KOPT-K1 (cell line): ENCODE results near the gene STRN3.
"Not testable (repeated sequence)": the region's sequence is repeated elsewhere in the genome, so short reads cannot be mapped to it uniquely, and the experiment has no call there.

ENCODE experiments used
- H3K27ac ChIP-seq: fragments of 200-600 bp; sonication (generic); 2 replicates; pipeline ENCODE4 v1.5.1; 2016; ENCODE audit warnings: antibody characterized with exemption, mild to moderate bottlenecking, low read depth, low read length; ENCODE audit not compliant: poor library complexity, severe bottlenecking
- H3K36me3 ChIP-seq: fragments of 200-600 bp; sonication (generic); 2 replicates; pipeline ENCODE4 v1.5.1; 2017; ENCODE audit warnings: antibody characterized with exemption, mild to moderate bottlenecking, low read length, moderate library complexity; ENCODE audit not compliant: insufficient read depth
- H3K9me3 ChIP-seq: fragments of 200-600 bp; sonication (generic); 2 replicates; pipeline ENCODE4 v1.5.1; 2017; ENCODE audit warnings: antibody characterized with exemption, low read length, mild to moderate bottlenecking; ENCODE audit not compliant: insufficient read depth, poor library complexity, severe bottlenecking

The STRN3 gene

GRCh38 chr14:30972882-30973582, 53.1 kb downstream of the STRN3 start:
- Histone ChIP-seq H3K27ac (no peak overlapping the region), H3K9me3 (peaks cover 31% of the 10 kb centered on the region)

DNA sequence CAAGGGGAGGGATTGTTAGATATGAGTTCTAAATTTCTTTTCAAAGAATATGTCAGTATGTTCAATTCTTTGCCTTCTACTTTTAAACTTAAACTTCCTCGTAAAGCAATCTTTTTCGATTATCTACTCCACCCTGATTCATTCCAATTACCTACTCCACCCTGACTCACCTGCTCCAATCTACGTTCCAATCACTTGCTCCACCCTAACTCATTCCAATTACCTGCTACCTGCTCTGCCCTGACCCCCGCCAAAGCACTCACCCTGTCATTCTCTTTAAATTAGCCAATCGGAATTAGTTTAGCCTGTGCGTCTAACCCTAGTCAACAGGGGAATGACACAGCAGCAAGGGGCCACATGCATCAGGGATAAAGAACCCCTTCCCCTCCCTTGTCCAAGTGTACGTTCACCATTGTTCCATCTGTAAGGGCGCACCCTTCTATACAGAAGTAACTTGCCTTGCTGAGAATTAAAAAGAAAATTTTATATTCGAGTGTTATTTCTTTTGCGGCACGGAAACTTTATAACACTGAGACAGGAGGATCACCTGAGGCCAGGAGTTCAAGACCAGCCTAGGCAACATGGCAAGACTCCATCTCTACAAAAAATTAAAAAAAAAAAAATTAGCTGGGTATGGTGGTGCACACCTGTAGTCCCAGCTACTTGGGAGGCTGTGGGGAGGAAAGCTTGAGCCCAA, 54.0 kb downstream of the STRN3 start:
- not testable (repeated sequence) for H3K27ac ChIP-seq, H3K36me3 ChIP-seq

More at GRCh38 chr14:30972882-30973582, 53.1 kb downstream of the STRN3 start:
- H3K36me3 ChIP-seq, result no peaks in the 10 kb centered on the region

DNA sequence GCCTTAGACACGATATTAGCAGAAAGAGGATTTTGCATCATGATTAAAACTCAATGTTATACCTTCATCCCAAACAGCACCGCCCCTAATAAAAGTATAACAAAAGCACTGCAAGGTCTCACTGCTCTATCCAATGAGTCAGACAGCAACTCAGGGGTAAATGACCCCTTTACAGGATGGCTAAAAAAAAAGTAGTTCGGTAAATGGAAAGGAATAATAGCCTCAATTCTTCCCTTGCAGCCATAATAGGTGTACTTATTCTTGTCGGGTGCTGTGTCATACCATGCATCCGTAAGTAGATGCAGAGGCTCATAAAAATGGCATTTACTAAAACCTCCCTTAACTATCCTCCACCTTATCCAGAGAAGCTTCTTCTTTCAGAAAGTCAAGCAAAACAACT, 54.6 kb downstream of the STRN3 start:
- Histone ChIP-seq H3K27ac (no peak overlapping the region), H3K9me3 (peaks cover 45% of the 10 kb centered on the region), H3K36me3 (peaks cover 2% of the 10 kb centered on the region)

More for the DNA sequence above, 54.0 kb downstream of the STRN3 start:
- peaks cover 39% of the 10 kb centered on the region for H3K9me3 ChIP-seq

GRCh38 chr14:30969796-30970195, 56.4 kb downstream of the STRN3 start:
- H3K9me3 ChIP-seq, result peaks cover 63% of the 10 kb centered on the region
- H3K36me3 ChIP-seq, result peaks cover 20% of the 10 kb centered on the region
- not testable (repeated sequence) for H3K27ac ChIP-seq

- Histone ChIP-seq H3K36me3 (peaks cover 33% of the 10 kb centered on the region), H3K9me3 (peaks cover 76% of the 10 kb centered on the region)
- not testable (repeated sequence) for H3K27ac ChIP-seq
These were observed 58.6 kb downstream of the STRN3 start for GRCh38 chr14:30967364-30968098.

DNA sequence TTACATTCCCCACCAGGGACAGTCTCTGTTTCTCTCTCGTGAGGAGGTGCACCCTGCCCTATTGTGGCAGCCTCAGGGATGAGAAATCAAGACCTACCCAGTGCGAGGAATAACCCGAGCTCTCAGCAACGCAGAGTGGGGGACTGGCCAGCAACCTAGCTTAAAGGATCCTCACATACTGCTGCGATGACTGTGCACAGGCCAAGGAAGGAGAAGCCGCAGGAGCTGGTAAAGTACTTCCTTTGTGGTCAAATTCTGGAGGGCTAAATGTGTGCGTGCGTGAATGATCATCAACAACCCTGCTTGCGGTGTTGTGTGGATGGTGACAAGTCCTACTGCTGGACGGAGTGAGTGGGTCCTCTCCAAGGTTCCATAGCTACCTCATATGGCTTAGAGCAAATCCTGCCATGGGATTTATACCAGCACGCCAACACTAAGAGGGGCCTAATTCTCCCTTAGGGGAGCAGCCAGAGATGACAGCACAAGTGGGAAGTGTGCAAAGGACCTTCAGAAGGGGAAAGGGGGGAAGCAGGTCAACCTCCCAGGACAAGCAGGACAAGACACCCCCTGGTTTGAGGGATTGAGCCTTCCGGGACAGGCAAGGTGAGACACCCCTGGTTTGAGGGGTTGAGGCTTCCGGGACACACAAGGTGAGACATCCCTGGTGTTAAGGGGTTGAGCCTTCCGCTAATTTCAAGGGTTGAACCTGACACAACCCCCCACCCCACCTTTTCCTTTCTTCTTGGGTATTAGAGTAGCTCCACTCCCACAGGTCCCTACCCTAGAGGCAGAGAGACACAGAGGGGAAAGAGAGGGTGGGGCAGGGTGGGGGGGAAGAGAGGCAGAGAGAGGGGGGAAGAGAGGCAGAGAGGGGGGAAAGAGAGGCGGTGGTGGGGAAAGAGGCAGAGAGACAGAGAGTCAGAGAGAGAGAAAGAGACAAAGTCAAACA, 59.5 kb downstream of the STRN3 start:
- Histone ChIP-seq H3K27ac (no peak overlapping the region), H3K36me3 (peaks cover 33% of the 10 kb centered on the region), H3K9me3 (peaks cover 72% of the 10 kb centered on the region)

- H3K27ac ChIP-seq, result not testable (repeated sequence)
- H3K9me3 ChIP-seq, result peaks cover 64% of the 10 kb centered on the region
- peaks cover 33% of the 10 kb centered on the region for H3K36me3 ChIP-seq
These were observed 60.3 kb downstream of the STRN3 start for GRCh38 chr14:30965861-30966260.

- peaks cover 33% of the 10 kb centered on the region for H3K36me3 ChIP-seq
- H3K9me3 ChIP-seq, result peaks cover 40% of the 10 kb centered on the region
- not testable (repeated sequence) for H3K27ac ChIP-seq
These were observed 63.6 kb downstream of the STRN3 start for GRCh38 chr14:30962537-30962936.

DNA sequence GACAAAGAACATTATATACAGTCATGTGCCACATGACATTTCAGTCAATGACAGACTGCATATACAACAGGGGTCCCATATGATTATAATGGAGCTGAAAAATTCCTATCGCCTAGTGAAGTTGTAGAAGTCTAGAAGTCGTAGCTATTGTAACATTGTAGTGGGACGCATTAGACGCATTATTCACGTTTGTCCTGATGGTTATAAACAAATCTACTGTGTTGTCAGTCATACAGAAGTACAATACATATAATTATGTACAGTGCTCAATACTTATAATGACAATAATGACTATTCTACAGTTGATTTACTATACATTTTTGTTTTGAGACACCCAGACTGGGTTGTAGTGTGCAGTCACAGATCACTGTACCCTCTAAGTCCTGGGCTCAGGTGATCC, 64.8 kb downstream of the STRN3 start:
- Histone ChIP-seq H3K9me3 (peaks cover 28% of the 10 kb centered on the region), H3K27ac (no peak overlapping the region), H3K36me3 (peaks cover 28% of the 10 kb centered on the region)

- Histone ChIP-seq H3K27ac (no peak overlapping the region), H3K36me3 (peaks cover 28% of the 10 kb centered on the region), H3K9me3 (peaks cover 17% of the 10 kb centered on the region)
These were observed 66.0 kb downstream of the STRN3 start for GRCh38 chr14:30960216-30960615.

DNA sequence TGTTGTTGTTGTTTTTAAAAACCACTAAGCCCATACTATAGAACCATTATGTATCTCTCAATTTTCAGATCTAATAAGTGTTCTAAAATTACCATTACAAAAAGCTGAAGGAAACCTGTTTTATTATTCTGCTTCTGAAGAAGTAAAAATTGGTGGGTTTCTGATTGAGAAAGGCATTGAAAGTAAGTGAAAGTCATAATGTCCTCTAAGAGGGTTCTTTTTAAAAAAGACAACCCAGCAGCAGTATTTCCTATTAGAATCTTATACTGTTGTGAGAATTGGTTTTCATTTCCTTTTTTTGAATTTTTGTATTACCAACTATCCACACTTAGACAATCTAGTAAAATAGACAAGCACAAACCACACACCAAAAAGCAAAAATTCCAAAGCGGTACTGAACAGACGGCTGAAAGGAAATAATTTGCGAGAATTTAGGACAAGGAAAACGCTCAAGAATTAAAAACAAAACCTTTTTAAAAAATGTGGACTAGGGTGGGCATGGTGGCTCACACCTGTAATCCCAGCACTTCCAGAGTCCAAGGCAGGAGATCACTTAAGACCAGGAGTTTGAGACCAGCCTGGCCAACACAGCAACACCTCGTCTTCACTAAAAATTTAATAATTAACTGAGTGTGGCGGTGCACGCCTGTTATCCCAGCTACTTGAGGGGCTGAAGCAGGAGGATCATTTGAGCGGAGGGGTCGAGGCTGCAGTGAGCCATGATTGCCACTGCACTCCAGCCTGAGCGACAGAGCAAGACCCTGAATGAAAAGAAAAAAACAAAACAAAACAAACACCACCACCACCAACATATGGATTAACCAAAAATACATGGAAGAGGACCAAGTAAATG, 67.4 kb downstream of the STRN3 start:
- Histone ChIP-seq H3K36me3 (peaks cover 27% of the 10 kb centered on the region), H3K9me3 (peaks cover 3% of the 10 kb centered on the region), H3K27ac (no peak overlapping the region)

- Histone ChIP-seq H3K27ac (no peak overlapping the region), H3K36me3 (peaks cover 31% of the 10 kb centered on the region)
These were observed 68.3 kb downstream of the STRN3 start for GRCh38 chr14:30957813-30958370.

GRCh38 chr14:30949651-30950050, 76.5 kb downstream of the STRN3 start:
- peaks cover 87% of the 10 kb centered on the region for H3K36me3 ChIP-seq
- no peak overlapping the region for H3K27ac ChIP-seq
- H3K9me3 ChIP-seq, result no peaks in the 10 kb centered on the region

More at GRCh38 chr14:30957813-30958370, 68.3 kb downstream of the STRN3 start:
- no peaks in the 10 kb centered on the region for H3K9me3 ChIP-seq
